ENCODE measurements around the gene MMP24OS.
"Not testable (repeated sequence)": the region's sequence is repeated elsewhere in the genome, so short reads cannot be mapped to it uniquely, and the experiment has no call there.

Gene MMP24OS

DNA sequence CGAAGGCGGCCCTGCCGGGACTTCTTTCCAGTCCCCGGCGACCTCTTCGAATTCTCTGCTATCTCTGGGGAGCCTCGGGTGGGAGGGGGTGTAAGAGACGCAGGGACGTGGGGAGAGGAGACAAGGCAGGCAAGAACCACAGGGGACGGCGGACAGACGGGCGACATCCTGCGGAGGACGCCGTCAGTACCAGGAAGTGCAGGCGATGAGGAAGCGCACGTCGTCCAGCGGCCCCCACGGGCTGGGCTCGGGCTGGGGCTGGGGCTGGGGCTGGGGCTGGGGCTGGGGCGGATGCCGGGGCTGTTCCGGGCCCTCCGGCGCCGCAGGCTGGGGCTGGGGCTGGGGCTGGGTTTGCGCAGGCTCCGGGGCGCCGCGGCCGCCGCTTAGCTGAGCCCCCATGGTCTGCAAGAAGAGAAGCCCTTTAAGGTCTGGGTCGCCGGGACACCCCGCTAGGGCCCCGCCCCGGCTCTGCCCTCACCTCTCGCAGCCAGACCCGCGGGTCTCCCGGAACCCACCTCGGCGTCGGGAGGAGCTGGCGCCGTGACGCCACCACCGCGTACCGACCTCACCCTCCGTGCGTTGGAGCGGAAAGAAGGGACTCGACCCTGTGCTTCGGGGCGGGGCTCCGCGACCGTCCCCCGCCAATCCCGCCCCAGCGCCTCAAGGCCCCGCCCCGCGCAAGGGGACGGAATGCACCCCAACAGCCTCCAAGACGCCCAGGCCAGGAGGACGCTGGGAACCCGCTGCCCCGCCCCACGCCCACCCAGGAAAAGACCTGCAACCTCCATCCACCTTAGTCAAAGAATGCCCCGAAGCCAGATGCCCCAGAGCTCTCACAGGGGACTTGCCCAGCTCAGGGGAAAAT lies at the start of gene MMP24OS:
TSS of gene MMP24OS (minus strand) at position 592 of the 865 bp plus-strand sequence. CDS start at position 399, 193 bp downstream.
- no peak for DNase-seq

DNA sequence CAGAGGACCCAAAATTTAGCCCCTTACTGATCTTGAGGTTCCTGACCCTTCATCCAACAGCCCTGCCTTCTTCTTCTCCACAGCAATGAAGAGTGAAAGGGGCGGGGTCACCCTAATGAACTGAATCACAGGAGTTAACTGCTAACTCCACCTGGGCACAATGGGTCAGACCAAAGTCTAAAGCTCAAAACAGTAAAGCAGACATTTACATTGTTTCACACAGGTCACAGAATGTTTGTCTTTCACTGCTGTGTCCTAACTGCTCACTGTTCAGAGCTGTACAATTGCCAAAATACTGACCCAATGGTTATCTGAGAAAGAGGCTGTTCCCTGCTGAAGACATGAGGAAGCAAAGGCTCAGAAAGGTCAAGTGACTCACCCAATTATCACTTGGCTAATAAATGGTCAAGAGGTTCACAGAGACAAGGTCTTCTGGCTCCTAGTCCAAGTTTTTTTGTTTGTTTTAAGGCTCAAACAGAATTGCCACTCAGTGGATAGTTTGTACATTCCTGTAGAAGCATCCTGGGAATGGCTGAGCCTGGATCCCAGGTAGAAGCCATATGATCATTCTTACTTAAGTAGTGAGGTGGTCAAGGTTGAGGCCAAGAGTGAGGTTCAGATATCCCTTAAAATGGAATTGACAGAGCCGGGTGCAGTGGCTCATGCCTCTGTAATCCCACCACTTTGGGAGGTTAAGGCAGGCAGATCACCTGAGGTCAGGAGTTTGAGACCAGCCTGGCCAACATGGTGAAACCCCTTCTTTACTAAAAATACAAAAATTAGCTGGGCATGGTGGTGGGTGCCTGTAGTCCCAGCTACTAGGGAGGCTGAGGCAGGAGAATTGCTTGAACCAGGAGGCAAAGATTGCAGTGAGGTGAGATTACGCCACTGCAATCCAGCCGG lies 49.4 kb upstream of the MMP24OS start:
- DNase-seq: no peak

GRCh38 chr20:35326740-35327073 lies 48.8 kb upstream of the MMP24OS start:
- no peak for DNase-seq

DNA sequence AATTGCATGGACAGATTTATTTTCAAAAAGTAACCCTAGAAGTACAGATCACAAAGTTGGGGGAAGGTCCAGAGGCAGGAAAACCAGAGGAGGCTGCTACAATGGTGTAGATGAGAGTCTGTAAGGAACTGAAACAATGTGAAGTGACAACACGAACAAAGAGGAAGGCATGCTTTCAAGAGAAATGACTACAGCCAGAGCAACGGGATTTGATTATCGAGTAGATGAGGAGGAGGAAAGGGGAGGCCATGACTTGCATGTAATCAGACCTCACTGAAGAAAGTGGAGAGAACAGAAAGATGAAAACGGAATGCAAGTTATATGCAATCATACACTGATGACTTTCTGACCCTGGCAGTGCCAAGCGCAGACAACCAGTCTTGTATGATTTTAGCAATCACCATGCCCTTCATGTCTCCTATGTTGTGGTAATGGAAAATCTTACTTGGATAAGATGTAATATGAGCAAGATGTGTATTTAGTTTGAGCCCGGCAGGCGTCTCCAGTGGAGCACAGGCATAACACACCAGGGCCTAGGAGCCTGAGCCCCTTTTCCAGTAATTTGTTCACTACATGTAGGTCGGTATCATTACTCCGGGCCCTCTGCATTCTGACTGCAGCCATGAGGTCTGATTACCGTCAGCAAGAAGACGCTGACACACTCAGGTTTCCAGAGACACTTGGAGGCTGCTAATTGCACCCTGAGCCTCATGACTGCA lies 48.3 kb upstream of the MMP24OS start:
- no peak for DNase-seq

- DNase-seq: no peak
Observed at GRCh38 chr20:35325401-35325800, 47.5 kb upstream of the MMP24OS start.

- no peak for DNase-seq
Observed at GRCh38 chr20:35320396-35321126, 42.6 kb upstream of the MMP24OS start.

- no peak for DNase-seq
Observed at GRCh38 chr20:35319871-35320197, 41.9 kb upstream of the MMP24OS start.

- no peak for DNase-seq
Observed at GRCh38 chr20:35319192-35319870, 41.4 kb upstream of the MMP24OS start.

GRCh38 chr20:35318502-35319157 lies 40.7 kb upstream of the MMP24OS start:
- DNase-seq: no peak

DNA sequence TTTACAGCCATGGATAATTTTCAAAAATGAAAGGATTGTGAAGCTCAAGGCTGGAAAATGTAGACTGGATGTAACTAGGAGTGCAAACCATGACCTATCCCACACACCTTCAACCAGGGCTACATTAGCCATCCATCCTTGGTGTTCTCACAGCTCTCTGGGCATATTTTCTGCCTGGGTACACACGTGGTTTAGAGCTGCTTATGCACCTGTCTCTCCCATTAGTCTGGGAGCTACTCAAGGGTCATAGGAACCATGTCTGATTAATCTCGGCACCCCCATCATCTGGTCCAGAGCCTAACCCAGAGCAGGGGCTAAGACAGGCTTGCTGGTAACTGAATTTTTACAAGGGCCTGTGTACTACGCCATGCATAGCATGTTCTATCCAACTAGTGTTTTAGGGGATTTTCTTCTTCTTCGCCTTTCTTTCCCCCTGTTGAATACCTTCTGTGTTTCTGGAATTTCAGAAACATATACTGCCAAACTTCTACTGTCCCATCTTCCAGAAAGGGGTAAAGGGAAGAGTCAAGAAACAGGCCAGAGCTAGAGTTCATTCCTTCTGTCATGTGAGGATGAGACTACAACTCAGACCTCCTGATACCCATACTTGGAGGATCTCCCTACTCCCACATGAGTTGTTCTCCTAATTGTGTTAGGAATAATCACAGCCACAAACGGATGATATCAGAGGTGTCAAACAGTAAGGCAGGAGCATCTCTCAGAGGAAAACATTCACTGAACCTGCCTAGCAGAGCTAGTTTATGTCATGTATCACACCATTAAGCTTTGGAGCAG lies 39.7 kb upstream of the MMP24OS start:
- no peak for DNase-seq

DNA sequence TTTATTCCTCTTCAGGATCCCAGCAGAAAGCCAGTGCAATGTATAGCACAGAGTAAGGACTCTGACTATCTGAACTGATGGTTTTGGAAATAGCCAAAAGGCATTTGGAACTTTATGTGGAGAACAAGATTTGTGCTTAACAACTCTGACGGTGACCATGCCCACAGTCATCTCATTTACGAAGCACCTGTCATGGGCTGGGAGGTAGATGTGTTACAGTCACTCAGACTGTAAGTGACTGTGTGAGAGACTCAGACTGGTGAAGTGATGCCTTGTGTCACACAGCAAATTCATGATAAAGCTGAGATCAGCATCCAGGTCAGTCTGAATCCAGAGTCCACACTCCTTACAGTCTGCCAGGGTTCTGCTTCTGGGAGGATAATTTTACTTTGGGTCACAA lies 38.2 kb upstream of the MMP24OS start:
- DNase-seq: no peak

DNA sequence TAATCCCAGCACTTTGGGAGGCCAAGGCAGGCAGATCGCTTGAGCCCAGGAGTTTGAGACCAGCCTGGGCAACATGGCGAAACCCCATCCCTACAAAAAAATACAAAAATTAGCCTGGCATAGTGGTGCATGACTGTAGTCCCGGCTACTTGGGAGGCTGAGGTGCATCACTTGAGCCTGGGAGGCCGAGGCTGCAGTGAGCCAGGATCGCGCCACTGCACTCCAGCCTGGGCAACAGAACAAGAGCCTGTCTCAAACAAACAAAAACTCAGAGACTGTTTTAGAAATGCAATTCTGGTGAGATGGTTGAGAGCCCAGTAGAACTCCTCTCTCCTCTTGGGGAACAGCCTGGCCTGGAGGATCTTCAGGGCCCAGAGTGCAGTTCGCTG lies 37.7 kb upstream of the MMP24OS start:
- DNase-seq: not testable (repeated sequence)

GRCh38 chr20:35314816-35315631 lies 37.1 kb upstream of the MMP24OS start:
- DNase-seq: no peak

DNA sequence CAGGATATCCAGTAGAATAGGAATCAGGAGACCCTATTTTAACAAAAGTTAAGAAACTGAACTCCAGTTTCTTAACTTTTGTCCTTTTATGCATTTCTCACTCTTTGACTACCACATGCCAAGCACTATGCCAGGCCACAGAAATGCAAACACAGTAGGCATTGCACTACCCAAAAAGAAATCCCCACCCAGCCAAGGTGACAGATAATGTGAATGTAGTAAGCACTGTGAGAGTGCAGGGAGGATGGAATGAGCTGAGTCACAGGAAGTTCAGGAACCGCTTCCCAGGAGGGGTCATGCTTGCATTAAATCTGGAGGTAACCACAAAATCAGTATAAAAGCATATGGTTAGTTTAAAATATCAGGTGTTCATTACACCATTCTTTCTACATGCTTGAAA lies 34.4 kb upstream of the MMP24OS start:
- DNase-seq: no peak

DNA sequence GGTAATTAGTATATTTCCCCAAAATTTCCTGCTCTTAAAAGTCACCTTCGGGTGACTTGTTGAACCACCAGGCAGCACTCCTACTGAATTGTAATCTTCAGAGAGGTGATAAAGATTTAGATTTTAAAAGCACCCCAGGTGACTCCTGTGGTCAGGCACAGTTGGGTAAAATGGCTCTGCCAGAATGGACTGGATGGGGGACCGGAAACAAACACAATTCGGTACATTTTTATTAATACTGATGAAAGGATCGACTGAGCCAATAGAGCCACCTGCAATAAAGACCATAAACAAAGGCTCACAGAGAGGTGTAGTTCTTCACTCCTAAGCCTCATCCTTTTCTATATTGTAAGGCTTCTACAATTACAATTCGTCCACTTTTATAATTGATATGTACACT lies 33.9 kb upstream of the MMP24OS start:
- DNase-seq: no peak

DNA sequence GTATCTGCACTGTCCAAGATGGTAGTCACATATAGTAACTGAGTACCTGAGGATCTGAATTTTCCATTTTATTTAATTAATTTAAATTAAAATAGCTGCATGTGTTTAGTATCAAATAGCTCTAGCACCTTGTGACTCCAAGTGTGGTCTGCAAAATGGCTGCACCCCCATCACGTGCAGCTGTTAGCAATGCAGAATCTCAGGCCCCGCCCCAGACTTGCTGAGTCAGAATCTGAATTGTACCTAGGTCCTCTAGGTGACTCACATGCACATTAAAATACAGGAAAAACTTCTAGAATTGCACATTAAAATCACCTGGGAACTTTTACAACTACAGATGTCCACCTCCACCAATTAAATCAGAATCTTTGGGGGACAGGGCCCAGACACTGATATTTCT lies 33.5 kb upstream of the MMP24OS start:
- DNase-seq: no peak

DNA sequence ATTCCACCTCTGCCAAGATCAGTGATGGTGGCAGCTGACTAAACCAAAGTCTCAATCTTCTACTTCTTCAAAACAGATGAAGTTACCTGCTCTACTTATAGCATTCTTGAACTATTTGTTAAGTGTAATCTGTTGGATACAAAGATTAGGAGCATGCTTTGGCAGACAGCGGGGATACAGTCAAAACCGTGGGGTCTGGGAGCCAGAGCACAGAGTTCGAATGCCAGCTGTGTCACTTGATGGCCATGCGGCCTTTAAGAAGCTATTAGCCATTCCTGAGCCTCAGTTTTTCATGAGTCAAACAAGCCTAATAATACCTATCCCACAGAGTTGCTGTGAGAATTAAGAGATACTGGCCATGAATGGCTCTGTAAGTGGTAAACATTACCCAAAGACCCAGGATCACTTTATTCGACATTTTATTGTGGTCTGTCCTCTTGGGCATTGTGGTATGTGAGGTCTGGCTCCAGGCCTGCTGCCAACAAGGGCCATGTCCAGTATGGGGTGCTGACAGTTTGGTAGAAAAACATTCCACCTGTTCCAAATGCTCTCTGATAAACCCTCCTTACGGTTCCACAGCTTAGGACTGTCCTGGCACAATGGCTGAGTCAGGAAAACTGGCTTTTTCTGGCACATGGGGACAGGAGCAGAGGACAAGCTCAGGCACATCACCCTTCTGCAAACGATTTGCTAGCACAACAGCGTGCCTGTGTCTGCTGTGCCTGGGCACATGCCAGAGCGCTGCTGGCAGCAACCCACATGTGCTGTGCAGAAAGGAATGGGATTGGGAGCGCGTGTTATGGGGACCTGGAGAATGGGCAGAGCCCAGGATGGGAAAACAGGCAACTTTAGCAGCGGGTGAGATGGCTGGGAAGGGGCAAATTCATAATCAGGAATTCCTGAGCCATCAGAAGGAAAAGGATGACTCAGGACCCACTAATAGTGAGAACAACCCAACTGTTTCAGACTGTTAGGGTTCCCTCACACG lies 30.0 kb upstream of the MMP24OS start:
- DNase-seq: no peak

DNA sequence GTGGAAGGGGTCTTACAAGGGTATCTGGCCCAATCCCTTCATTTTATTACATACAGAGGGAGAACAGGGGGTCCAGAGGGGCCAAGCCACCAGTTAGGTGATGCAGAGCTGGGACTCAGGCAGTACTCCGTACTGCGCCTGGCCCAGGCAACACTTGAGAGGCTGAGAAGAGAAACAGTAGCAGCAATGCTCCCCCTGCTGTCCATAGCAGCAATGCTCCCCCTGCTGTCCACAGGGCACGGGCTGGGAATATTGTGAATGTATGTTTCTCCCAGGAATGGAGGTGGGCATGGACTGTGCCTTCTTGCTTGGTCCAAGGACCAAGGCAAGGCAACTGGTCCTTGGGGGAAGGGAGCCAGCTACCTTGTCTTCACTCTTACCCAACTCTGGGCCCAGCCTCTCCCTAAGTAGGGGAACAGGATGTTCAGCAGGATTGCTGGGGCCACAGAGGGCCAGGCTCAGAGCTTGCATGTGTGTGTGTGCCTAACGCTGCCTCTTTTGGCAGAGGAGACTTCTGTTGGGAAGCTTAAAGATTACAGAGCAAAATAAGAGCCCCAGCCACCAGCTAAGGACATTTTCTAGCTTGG lies 29.1 kb upstream of the MMP24OS start:
- DNase-seq: no peak

All from NCI-H2107 (cell line).